Measurements from ENCODE around the gene PTOV1.

Gene PTOV1

GRCh38 chr19:49801966-49802661, 48.8 kb upstream of the PTOV1 start (continued):
- TF ChIP-seq REPIN1 (tag by site-specific recombination; IDR thresholded peaks at IDR 0.05; ENCODE audit: low read depth) (no peak), ZNF521 (tag by site-specific recombination; IDR thresholded peaks at IDR 0.05) (no peak), MEIS1 (CRISPR knock-in tag; IDR thresholded peaks at IDR 0.05; ENCODE audit: borderline replicate concordance) (no peak), ZNF596 (tag by site-specific recombination; IDR thresholded peaks at IDR 0.05) (no peak), ZFP69B (tag by site-specific recombination; IDR thresholded peaks at IDR 0.05) (0 out of 2 replicates have a peak, but pooled peaks have one; percentile 14), ZNF341 (tag by site-specific recombination; IDR thresholded peaks at IDR 0.05; ENCODE audit: low read depth) (peak; percentile 89), SETDB1 (IDR thresholded peaks at IDR 0.05; ENCODE audit: insufficient read length, low read length) (no peak), ZNF10 (tag by site-specific recombination; IDR thresholded peaks at IDR 0.05) (no peak), ZNF221 (tag by site-specific recombination; IDR thresholded peaks at IDR 0.05; ENCODE audit: borderline replicate concordance) (no peak), BCL6B (tag by site-specific recombination; IDR thresholded peaks at IDR 0.05) (no peak), ZSCAN16 (tag by site-specific recombination; IDR thresholded peaks at IDR 0.05) (no peak), ZNF544 (tag by site-specific recombination; IDR thresholded peaks at IDR 0.05) (no peak), BCL11B (tag by site-specific recombination; IDR thresholded peaks at IDR 0.05; ENCODE audit: low read depth) (0 out of 2 replicates have a peak, but pooled peaks have one; percentile 11), KLF16 (tag by site-specific recombination; IDR thresholded peaks at IDR 0.05) (no peak), ZNF768 (tag by site-specific recombination; IDR thresholded peaks at IDR 0.05) (no peak), ZNF311 (tag by site-specific recombination; IDR thresholded peaks at IDR 0.05; ENCODE audit: borderline replicate concordance) (no peak)

DNA sequence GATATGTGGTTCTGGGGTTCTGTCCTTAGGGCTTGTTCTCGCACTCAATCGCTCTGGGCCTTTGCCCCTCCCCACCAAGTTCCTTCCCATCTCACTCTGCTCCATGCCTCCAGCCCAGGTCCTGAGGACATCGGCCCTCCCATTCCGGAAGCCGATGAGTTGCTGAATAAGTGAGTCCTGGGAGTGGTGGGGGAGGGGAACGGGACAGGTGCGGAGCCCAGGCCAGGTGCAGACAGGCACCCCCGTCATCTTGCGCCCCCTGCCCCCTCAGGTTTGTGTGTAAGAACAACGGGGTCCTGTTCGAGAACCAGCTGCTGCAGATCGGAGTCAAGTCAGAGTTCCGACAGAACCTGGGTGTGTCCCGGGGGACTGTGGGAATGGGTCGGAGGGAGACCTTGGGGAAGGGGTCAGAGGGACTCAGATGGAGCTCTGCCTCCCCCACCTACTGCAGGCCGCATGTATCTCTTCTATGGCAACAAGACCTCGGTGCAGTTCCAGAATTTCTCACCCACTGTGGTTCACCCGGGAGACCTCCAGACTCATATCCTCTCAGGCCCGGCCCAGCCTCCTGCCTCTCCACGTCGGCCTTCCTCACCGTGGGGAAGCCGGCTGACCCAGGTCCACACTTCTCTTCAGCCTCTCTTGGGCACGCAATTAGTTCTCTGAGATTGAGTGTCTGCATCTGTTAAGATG, 48.0 kb upstream of the PTOV1 start:
- Histone ChIP-seq H3K4me3 (ENCODE audit: low read depth, low read length) (no peak overlapping the region), H3K36me3 (ENCODE audit: control insufficient read depth in 2 of 2, insufficient read depth in 1 of 2, low read length in 2 of 2) (peaks cover 21 to 71% of the 10 kb centered on the region in 2 experiments; a peak in 2 of 3 replicates), H3K27ac (ENCODE audit: extremely low read depth, low read depth, low read length) (peak overlapping the region; percentile 31; the same call in 1 of the 2 replicates), H3K4me1 (ENCODE audit: control insufficient read depth, insufficient read depth, low read length) (no peaks in the 10 kb centered on the region), H3K9me3 (ENCODE audit: control insufficient read depth, insufficient read depth, low read depth, low read length) (no peaks in the 10 kb centered on the region)
- TF ChIP-seq ZBTB26 (tag by site-specific recombination; optimal IDR thresholded peaks at IDR 0.05) = no peak
- no peak for TF ChIP-seq GLI4 (tag by site-specific recombination; IDR thresholded peaks at IDR 0.05)
- no peak for TF ChIP-seq ZNF302 (tag by site-specific recombination; IDR thresholded peaks at IDR 0.05; ENCODE audit: low read depth)
- TF ChIP-seq ZNF223 (tag by site-specific recombination; IDR thresholded peaks at IDR 0.05) = no peak
- no peak for TF ChIP-seq KLF10 (tag by site-specific recombination; IDR thresholded peaks at IDR 0.05)
- no peak for TF ChIP-seq GLIS2 (tag by site-specific recombination; IDR thresholded peaks at IDR 0.05)
- no peak for TF ChIP-seq ELK4 (IDR thresholded peaks at IDR 0.05; ENCODE audit: borderline replicate concordance, low read depth, low read length)
- no peak for TF ChIP-seq ZNF133 (tag by site-specific recombination; IDR thresholded peaks at IDR 0.05)
- POLR2A ChIA-PET = interaction anchor here (0.6 to 1.0 kb wide), 2 partner anchors 10 to 32 kb away, joined by 3 to 7 read pairs; partner anchors contain the start of gene FUZ
- CTCF ChIA-PET = interaction anchor here (0.7 to 1.5 kb wide), 2 partner anchors 14 to 69 kb away, joined by 3 read pairs; no protein-coding TSS in a partner anchor

Data from HEK293 (cell line).